Spleen (tissue), 7 donors: Measurements from ENCODE around the gene PROX1.

Experiments used
- POLR2A ChIP-seq, 3 donors: fragments of 450-650 bp; IDR thresholded peaks; one replicate each; pipeline ENCODE4 v1.5.1; 2017; ENCODE audit warnings: antibody characterized with exemption in 3 of 3, mild to moderate bottlenecking in 1 of 3
- POLR2AphosphoS5 ChIP-seq, 3 donors: sonication (generic); formaldehyde crosslinking; IDR thresholded peaks; one replicate each; pipeline ENCODE4 v1.5.1; 2017; ENCODE audit warnings: antibody characterized with exemption in 3 of 3
- TF ChIP-seq, protein P1 (sequence below), 11 experiments: fragments of 200-600 bp in 7 of 11; fragments of 450-650 bp in 4 of 11; sonication (generic) in 4 of 11; IDR thresholded peaks in 8 of 11; conservative IDR thresholded peaks in 3 of 11; 1 replicate in 7 of 11; 2 replicates in 4 of 11; pipeline versions ENCODE4 v1.4.0 to v1.8.0; 2016 to 2021; ENCODE audit warnings: antibody characterized with exemption in 11 of 11, inconsistent platforms in 4 of 11, mild to moderate bottlenecking in 1 of 11
- donor health status: DM: no; HTN: no; CAD: no; lungs with moderate emphysema.
- donor health status: DM: no; HTN: no; CAD: no.
- donor health status: DM: no; HTN: no; CAD: no.

DNA sequence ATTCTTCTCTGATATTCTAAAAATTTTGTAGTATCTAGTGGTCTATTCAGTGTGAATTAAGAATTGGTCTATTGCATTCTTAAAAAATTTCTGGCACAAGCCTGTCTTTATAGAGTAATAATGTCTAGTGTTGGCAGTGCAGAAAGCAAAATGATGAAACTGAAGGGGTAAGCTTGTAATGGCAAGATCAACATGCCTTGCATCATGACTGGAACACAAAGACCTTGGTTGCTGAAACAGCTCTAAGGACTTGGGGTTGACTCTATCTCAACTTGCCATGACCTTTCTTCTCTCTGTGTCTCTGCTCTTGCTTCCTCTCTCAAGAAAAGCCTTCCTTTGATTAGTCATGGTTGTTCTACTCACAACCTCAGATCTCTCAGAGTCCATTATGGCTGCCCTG is 46.8 kb upstream of the PROX1 start:
- TF ChIP-seq, protein P1, sequence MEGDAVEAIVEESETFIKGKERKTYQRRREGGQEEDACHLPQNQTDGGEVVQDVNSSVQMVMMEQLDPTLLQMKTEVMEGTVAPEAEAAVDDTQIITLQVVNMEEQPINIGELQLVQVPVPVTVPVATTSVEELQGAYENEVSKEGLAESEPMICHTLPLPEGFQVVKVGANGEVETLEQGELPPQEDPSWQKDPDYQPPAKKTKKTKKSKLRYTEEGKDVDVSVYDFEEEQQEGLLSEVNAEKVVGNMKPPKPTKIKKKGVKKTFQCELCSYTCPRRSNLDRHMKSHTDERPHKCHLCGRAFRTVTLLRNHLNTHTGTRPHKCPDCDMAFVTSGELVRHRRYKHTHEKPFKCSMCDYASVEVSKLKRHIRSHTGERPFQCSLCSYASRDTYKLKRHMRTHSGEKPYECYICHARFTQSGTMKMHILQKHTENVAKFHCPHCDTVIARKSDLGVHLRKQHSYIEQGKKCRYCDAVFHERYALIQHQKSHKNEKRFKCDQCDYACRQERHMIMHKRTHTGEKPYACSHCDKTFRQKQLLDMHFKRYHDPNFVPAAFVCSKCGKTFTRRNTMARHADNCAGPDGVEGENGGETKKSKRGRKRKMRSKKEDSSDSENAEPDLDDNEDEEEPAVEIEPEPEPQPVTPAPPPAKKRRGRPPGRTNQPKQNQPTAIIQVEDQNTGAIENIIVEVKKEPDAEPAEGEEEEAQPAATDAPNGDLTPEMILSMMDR (IDR thresholded peaks at IDR 0.05 in 8 of 11, conservative IDR thresholded peaks at IDR 0.05 in 3 of 11), result no peak
- TF ChIP-seq POLR2AphosphoS5 (IDR thresholded peaks at IDR 0.05), result no peak
- no peak for TF ChIP-seq POLR2A (IDR thresholded peaks at IDR 0.05)
